HepG2 (cell line): ENCODE data around the gene NCOA3. TPM values are rescaled to one million over a fixed set of nuclear protein-coding genes. Genes with fewer than 3 reads are reported as not detected.
A peak's percentile ranks its signal among the peaks of the same experiment; 100 is the strongest.

Experiments used
- ATF7 ChIP-seq, 2 experiments: fragments of 450-650 bp in 1 of 2; sonication (generic) in 1 of 2; formaldehyde crosslinking in 1 of 2; IDR thresholded peaks; 2 replicates each; pipeline versions ENCODE4 v1.4.0 to v1.6.1; 2016 to 2020; ENCODE audit warnings: antibody characterized with exemption in 1 of 2, mild to moderate bottlenecking in 1 of 2, missing genetic modification reagents in 1 of 2
- MYC ChIP-seq: sonication (generic); formaldehyde crosslinking; IDR thresholded peaks from 2 replicates; pipeline ENCODE4 v1.9.0; 2021; ENCODE audit warnings: missing genetic modification reagents, borderline replicate concordance
- POLR2AphosphoS2 ChIP-seq: IDR thresholded peaks from 2 replicates; pipeline ENCODE4 v1.6.1; 2011; ENCODE audit warnings: low read depth, low read length, improper control_type of control experiment
- RFX3 ChIP-seq: IDR thresholded peaks from 2 replicates; pipeline ENCODE4 v1.6.1; 2016; ENCODE audit warnings: missing biosample characterization, missing genetic modification reagents
- ZNF101 ChIP-seq: sonication (generic); formaldehyde crosslinking; IDR thresholded peaks from 2 replicates; pipeline ENCODE4 v1.4.0; 2020; ENCODE audit warnings: mild to moderate bottlenecking, low read depth, missing genetic modification reagents, borderline replicate concordance
- ZNF550 ChIP-seq: sonication (generic); formaldehyde crosslinking; IDR thresholded peaks from 2 replicates; pipeline ENCODE4 v1.4.0; 2020; ENCODE audit warnings: mild to moderate bottlenecking, missing genetic modification reagents, borderline replicate concordance
- ZNF567 ChIP-seq: sonication (generic); formaldehyde crosslinking; IDR thresholded peaks from 2 replicates; pipeline ENCODE4 v1.8.1; 2023; ENCODE audit warnings: mild to moderate bottlenecking, missing genetic modification reagents, borderline replicate concordance
- ZNF792 ChIP-seq: IDR thresholded peaks from 2 replicates; pipeline ENCODE4 v1.6.1; 2016
- ZNF816 ChIP-seq: sonication (generic); formaldehyde crosslinking; IDR thresholded peaks from 2 replicates; pipeline ENCODE4 v1.8.0; 2022; ENCODE audit warnings: missing genetic modification reagents, mild to moderate bottlenecking, borderline replicate concordance
- polyA plus RNA-seq, 8 experiments: library from polyadenylated mRNA; depleted of rRNA in 3 of 8; stranded (reverse) in 7 of 8; unstranded in 1 of 8; fragments of >200 nt; fragmentation: Illumina TruSeq in 4 of 8; extraction: Trizol in 4 of 8; gene quantifications; 2 replicates each; pipeline versions ENCODE4 v1.2.1 to v1.2.3, GENCODE V29; 2011 to 2016; ENCODE audit warnings: low read depth in 4 of 8, missing spikeins in 1 of 8, mixed read lengths in 1 of 8; ENCODE audit not compliant: insufficient read depth in 1 of 8
- total RNA-seq, 5 experiments: library from RNA; depleted of rRNA; stranded (reverse); fragments of >200 nt; fragmentation: Illumina TruSeq; extraction: Trizol; gene quantifications; 2 replicates each; pipeline ENCODE4 v1.2.3, GENCODE V29; 2016; ENCODE audit warnings: low read depth in 1 of 5
- TF ChIP-seq, protein P1 (sequence below): sonication (generic); formaldehyde crosslinking; IDR thresholded peaks from 2 replicates; pipeline ENCODE4 v1.5.1; 2020; ENCODE audit warnings: missing genetic modification reagents, mild to moderate bottlenecking, borderline replicate concordance
- TF ChIP-seq, protein P2 (sequence below): sonication (generic); formaldehyde crosslinking; IDR thresholded peaks from 2 replicates; pipeline ENCODE4 v1.4.0; 2020; ENCODE audit warnings: missing genetic modification reagents
- TF ChIP-seq, protein P3 (sequence below): sonication (generic); formaldehyde crosslinking; IDR thresholded peaks from 2 replicates; pipeline ENCODE4 v1.4.0; 2020; ENCODE audit warnings: low read depth, missing genetic modification reagents
- TF ChIP-seq, protein P4 (sequence below): sonication (generic); formaldehyde crosslinking; IDR thresholded peaks from 2 replicates; pipeline ENCODE4 v1.9.0; 2022; ENCODE audit warnings: missing genetic modification reagents, mild to moderate bottlenecking, borderline replicate concordance
- TF ChIP-seq, protein P5 (sequence below): sonication (generic); formaldehyde crosslinking; IDR thresholded peaks from 2 replicates; pipeline ENCODE4 v1.5.1; 2020; ENCODE audit warnings: missing genetic modification reagents, mild to moderate bottlenecking, borderline replicate concordance
- TF ChIP-seq, protein P6 (sequence below): sonication (generic); formaldehyde crosslinking; IDR thresholded peaks from 2 replicates; pipeline ENCODE4 v1.4.0; 2020; ENCODE audit warnings: missing genetic modification reagents

The NCOA3 gene
- total and polyA plus RNA-seq, 2 of the 13 experiments (the other 11 are each of a cell fraction or from before 2014, with no cell fraction given): 35.0 to 56.8 TPM

DNA sequence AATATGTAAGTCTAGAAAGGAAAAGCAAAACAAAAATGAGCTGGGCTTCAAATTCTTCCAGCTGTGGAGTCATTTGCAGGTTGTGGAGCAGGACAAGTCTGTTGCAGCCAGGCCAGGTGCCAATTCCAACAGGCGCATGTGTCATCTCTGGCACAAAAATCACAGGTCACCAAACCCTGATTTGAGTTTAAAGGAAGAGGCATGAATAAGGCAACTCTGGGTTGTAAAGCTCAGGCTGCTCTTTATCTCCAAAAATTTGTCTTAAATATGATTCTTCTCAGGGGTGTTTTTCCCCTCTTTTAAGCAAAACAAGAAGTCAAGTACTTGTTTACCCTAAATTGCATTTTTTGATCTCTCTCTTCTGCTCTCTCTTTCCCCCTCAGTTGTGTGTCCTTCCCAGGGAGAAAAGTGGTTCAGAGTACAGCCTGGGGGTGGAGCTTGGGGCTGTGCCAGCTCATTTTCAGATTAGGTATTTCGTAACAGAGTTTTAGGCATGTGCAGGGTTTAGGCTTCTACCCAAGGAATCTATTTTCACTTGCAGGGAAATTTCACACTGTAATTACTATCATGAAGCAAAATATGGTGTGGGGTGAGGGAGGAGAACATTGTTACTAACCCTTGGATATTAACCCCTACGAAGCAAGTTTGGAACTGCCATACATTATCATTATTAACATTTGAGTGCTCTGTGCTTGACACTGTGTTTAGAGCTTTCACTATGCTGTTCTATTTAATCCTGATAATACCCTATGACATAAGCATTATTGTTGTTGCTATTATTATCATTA lies 8.3 kb upstream of the NCOA3 start (continued):
- TF ChIP-seq, protein P1, sequence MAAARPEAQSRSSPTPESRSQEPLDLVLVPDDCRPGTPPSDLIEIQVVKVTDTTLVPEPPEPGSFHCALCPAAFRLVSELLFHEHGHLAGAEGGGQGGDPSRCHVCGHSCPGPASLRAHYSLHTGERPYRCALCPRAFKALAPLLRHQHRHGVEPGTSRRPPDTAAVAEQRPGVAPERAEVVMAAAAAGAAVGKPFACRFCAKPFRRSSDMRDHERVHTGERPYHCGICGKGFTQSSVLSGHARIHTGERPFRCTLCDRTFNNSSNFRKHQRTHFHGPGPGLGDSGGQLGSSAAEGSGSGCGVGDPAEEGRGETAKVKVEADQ (CRISPR knock-in tag): no peak
- TF ChIP-seq ZNF550 (CRISPR knock-in tag) (no peak), MYC (peak; percentile 59; the same call in 1 of the 2 replicates), ATF7 (IDR thresholded peaks at IDR 0.05) (no peak), ATF7 (CRISPR knock-in tag; IDR thresholded peaks at IDR 0.05) (peak; percentile 61), ZNF816 (CRISPR knock-in tag) (no peak), ZNF567 (CRISPR knock-in tag) (no peak), ZNF792 (peak; percentile 80), POLR2AphosphoS2 (no peak), RFX3 (no peak), ZNF101 (CRISPR knock-in tag) (0 out of 2 replicates have a peak, but pooled peaks have one; percentile 32)
- TF ChIP-seq, protein P2, sequence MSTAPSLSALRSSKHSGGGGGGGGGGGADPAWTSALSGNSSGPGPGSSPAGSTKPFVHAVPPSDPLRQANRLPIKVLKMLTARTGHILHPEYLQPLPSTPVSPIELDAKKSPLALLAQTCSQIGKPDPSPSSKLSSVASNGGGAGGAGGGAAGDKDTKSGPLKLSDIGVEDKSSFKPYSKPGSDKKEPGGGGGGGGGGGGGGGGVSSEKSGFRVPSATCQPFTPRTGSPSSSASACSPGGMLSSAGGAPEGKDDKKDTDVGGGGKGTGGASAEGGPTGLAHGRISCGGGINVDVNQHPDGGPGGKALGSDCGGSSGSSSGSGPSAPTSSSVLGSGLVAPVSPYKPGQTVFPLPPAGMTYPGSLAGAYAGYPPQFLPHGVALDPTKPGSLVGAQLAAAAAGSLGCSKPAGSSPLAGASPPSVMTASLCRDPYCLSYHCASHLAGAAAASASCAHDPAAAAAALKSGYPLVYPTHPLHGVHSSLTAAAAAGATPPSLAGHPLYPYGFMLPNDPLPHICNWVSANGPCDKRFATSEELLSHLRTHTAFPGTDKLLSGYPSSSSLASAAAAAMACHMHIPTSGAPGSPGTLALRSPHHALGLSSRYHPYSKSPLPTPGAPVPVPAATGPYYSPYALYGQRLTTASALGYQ (CRISPR knock-in tag): 0 out of 2 replicates have a peak, but pooled peaks have one; percentile 32
- TF ChIP-seq, protein P3, sequence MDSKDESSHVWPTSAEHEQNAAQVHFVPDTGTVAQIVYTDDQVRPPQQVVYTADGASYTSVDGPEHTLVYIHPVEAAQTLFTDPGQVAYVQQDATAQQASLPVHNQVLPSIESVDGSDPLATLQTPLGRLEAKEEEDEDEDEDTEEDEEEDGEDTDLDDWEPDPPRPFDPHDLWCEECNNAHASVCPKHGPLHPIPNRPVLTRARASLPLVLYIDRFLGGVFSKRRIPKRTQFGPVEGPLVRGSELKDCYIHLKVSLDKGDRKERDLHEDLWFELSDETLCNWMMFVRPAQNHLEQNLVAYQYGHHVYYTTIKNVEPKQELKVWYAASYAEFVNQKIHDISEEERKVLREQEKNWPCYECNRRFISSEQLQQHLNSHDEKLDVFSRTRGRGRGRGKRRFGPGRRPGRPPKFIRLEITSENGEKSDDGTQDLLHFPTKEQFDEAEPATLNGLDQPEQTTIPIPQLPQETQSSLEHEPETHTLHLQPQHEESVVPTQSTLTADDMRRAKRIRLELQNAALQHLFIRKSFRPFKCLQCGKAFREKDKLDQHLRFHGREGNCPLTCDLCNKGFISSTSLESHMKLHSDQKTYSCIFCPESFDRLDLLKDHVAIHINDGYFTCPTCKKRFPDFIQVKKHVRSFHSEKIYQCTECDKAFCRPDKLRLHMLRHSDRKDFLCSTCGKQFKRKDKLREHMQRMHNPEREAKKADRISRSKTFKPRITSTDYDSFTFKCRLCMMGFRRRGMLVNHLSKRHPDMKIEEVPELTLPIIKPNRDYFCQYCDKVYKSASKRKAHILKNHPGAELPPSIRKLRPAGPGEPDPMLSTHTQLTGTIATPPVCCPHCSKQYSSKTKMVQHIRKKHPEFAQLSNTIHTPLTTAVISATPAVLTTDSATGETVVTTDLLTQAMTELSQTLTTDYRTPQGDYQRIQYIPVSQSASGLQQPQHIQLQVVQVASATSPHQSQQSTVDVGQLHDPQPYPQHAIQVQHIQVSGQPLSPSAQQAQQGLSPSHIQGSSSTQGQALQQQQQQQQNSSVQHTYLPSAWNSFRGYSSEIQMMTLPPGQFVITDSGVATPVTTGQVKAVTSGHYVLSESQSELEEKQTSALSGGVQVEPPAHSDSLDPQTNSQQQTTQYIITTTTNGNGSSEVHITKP (CRISPR knock-in tag): peak; percentile 76; the same call in 1 of the 2 replicates
- TF ChIP-seq, protein P4, sequence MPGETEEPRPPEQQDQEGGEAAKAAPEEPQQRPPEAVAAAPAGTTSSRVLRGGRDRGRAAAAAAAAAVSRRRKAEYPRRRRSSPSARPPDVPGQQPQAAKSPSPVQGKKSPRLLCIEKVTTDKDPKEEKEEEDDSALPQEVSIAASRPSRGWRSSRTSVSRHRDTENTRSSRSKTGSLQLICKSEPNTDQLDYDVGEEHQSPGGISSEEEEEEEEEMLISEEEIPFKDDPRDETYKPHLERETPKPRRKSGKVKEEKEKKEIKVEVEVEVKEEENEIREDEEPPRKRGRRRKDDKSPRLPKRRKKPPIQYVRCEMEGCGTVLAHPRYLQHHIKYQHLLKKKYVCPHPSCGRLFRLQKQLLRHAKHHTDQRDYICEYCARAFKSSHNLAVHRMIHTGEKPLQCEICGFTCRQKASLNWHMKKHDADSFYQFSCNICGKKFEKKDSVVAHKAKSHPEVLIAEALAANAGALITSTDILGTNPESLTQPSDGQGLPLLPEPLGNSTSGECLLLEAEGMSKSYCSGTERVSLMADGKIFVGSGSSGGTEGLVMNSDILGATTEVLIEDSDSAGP: no peak; the same call in 1 of the 2 replicates
- TF ChIP-seq, protein P5, sequence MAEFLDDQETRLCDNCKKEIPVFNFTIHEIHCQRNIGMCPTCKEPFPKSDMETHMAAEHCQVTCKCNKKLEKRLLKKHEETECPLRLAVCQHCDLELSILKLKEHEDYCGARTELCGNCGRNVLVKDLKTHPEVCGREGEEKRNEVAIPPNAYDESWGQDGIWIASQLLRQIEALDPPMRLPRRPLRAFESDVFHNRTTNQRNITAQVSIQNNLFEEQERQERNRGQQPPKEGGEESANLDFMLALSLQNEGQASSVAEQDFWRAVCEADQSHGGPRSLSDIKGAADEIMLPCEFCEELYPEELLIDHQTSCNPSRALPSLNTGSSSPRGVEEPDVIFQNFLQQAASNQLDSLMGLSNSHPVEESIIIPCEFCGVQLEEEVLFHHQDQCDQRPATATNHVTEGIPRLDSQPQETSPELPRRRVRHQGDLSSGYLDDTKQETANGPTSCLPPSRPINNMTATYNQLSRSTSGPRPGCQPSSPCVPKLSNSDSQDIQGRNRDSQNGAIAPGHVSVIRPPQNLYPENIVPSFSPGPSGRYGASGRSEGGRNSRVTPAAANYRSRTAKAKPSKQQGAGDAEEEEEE (CRISPR knock-in tag): no peak
- TF ChIP-seq, protein P6, sequence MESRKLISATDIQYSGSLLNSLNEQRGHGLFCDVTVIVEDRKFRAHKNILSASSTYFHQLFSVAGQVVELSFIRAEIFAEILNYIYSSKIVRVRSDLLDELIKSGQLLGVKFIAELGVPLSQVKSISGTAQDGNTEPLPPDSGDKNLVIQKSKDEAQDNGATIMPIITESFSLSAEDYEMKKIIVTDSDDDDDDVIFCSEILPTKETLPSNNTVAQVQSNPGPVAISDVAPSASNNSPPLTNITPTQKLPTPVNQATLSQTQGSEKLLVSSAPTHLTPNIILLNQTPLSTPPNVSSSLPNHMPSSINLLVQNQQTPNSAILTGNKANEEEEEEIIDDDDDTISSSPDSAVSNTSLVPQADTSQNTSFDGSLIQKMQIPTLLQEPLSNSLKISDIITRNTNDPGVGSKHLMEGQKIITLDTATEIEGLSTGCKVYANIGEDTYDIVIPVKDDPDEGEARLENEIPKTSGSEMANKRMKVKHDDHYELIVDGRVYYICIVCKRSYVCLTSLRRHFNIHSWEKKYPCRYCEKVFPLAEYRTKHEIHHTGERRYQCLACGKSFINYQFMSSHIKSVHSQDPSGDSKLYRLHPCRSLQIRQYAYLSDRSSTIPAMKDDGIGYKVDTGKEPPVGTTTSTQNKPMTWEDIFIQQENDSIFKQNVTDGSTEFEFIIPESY (CRISPR knock-in tag): peak; percentile 17; the same call in 1 of the 2 replicates
